ENCODE results near the gene NLRC3.

Gene NLRC3

DNA sequence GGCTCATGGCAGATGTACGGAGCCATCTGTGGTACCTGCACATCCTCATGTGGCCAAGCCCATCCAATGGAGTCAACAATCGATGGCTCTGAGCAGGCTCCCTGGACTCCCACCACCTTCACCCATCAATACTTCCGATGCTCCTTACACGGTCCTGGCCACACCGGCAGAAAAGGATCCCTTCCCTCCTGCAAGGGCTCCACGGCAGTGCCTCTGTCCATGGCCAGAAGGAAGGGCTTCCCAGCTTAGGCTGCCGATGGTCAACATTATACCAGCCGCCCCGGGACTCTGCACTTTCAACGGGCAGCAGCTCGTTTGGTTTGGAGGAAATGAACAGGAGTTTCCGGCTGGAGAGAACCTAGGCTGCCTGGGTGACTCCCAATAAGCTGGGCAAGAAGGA lies 21.0 kb upstream of the NLRC3 start:
- no peak overlapping the region for H3K4me3 ChIP-seq (ENCODE audit: low read length)
- DNase-seq (ENCODE audit: low read depth, low spot score): no peak

DNA sequence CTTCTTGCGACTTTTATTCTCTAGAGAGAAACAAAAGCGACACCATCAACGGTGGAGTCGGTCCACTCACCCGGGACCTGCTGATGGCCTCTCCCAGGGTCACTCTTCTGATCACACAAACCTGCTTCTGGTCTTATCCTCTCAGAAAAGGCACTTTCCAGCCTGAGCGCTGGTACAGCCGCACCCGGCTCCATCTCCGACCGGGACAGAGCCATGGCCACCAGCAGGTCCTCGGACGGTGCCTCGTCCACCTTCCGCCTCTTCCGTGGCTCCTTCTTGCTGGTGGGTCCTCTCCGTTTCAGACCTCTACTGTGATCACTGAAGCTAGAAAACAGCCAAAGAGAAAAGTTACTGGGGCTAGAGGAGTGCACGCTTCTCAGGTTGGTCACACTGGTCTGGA lies 20.5 kb upstream of the NLRC3 start:
- no peak for DNase-seq (ENCODE audit: low read depth, low spot score)
- no peak overlapping the region for H3K4me3 ChIP-seq (ENCODE audit: low read length)

DNA sequence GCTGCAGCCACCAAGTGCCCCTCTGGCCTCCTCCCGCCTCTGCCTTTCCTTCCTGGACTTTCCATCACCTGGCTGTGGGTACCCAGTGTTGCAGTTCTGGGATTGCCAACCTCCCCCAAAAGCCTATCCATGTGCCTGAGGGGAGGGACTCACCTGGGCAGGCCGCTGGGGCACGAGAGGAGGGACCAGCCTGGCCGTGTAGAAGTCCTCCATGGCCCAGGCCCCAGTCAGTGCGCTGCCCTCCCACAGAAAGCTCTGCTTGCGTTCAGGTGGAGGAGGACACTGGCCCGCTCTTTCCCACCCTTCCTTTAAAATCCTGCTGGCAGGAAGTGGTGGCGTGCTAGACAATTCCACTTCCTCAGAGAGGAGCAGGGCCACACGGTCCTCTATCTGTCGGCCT lies 20.0 kb upstream of the NLRC3 start:
- H3K4me3 ChIP-seq (ENCODE audit: low read length): no peak overlapping the region
- no peak for DNase-seq (ENCODE audit: low read depth, low spot score)

DNA sequence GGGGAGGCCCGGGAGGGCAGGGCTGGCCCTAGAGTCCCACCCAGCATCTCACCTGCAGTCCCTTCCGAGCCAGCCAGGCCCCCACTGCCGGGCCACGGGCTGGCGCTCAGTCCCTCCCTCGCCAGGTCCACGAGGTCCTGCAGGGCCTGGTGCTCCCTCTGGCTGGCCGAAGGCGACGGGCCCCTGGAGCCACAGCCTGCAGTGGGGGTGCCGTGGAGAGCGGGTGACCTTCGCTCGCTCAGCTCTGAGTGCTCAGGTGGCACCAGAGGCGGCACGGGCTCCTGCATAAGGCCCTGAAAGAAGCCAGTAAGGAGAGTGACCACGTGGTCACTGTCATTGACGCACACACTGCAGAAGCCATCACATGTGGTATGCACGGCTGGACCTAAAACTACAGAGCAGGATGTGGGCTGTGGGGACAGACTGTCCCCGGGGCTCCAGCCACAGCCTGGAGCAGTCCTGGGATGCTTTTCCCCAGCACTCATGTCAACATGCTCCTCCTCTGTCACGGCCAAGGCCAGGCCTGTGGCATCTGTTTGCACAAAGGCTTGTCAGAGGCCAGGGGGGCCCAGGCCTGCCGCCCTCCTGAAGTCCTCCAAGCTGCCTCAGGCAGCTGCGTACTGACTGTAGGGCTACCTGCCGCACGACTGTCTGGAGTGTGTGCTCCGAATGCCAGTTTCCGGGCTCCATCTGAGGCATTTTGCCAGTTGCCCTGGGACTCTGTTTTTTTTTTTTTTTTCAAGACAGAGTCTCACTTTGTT lies 19.1 kb upstream of the NLRC3 start:
- no peak for DNase-seq (ENCODE audit: low read depth, low spot score)
- H3K4me3 ChIP-seq (ENCODE audit: low read length): no peak overlapping the region

DNA sequence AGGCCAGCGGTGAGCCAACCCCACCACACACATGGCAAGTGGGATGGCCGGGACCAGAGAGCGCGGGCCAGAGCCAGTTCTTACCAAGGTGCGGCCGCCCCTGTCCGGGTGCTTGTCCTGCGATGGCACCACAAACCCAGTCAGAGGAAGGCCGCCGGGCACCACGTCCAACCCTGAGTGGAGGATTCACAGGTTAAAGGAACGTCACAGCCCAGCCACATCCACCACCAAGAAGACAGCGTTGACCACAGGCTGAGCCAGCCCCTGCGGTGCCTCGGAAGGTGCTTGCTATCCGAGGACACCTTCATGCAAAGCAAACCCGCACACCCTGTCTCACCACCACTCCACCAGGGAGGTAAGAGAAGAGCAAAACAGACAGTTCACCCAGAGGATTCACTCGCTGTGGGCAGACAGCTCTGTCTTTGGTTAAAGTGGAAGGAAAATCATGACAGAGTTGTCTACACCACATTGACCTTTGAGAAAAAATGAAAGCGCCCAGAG lies 18.4 kb upstream of the NLRC3 start:
- no peak overlapping the region for H3K4me3 ChIP-seq (ENCODE audit: low read length)
- DNase-seq (ENCODE audit: low read depth, low spot score): no peak

DNA sequence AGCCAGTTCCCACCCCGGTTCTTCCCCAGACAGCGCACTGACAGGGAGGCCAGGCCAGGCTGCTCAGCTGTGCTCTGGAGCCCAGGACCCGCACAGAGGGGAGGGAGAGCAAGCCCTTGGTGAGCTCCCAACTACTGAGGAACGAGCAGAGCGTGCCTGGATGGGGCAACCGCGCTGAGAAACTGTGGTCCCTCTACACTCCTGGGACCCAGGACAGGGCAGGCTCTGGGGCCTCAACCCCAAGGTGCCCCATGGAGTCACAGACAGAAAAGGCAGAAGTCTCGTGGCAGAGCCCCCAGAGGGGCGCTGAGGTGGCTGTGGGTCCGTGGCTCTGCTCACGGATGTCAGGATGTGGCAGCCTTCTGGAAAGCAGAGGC lies 17.9 kb upstream of the NLRC3 start:
- no peak overlapping the region for H3K4me3 ChIP-seq (ENCODE audit: low read length)
- DNase-seq (ENCODE audit: low read depth, low spot score): no peak

DNA sequence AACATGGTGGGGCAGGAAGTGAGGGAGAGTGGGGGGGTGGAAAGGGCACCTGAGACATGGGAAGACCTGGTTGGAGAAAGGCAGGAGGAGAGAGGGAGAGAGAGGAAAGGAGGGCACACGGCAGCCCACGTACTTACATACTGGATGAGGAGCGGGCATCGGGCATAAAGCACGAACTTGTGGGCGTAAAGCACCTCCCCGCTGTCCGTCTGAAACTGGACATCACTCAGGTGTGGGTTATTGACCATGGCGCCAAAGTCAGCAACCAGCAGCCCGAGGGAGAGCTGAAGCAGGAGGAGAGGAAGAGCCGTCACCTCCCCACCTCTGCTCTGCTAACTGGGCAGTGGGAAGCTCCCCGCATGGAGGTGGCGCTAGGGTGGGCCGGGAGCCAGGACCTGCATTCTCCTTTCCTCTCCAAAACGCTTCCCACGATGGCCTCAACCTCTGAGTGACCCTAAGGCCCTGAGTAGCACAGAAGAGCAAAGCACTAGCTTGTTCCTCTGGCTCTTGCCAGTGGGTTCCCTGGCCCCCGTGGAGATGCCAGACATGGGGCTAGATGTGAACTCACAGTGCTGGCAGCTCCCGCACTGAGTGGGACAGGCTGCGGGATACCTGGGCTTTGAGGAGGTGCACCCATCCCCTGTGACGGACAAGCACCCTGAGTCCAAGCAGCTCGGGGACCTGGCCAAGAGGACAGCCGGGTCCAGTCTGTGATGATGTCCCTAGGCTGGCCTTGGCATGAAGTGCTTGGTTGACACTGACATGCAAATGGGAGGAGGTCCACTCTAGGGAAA lies 17.3 kb upstream of the NLRC3 start:
- DNase-seq (ENCODE audit: low read depth, low spot score): no peak
- H3K4me3 ChIP-seq (ENCODE audit: low read length): no peak overlapping the region

DNA sequence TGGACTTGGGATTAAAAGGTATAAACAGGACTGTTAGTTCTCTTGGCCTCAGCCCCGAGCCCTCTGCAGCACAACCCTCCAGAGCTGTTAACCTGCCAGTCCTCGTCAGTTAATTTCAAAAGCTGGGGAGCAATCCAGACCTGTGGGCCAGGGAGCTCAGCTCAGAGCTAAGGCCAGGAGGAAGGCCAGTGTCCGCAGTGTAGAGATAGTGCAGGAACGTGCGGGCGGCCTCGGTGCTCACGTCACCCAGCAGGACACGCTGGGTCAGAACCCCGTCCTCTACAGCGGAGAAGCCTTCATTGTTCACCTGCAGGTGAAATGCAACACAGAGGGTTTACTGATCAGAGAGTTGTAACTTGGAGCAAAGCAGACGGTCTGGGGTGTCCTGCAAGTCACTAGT lies 15.4 kb upstream of the NLRC3 start:
- DNase-seq (ENCODE audit: low read depth, low spot score): no peak

DNA sequence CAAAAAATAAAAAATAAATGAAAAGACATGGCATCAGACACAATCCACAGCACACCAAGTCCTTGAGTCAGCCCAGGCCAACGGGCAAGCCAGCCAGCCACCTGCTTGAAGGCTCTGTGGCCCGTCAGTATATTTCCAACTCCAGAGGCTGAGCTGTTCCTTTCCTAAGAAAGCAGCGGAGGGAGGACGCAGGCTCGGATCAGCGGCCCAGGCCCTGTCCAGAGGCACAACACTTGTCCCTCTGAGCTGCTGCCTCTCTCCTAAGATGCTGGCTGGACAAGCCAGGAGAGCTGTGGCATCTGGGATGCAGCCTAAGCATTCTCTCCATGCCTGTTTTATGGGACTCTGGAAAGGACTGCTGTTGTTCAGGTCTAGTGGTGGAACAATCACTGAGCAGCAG lies 14.8 kb upstream of the NLRC3 start:
- no peak for DNase-seq (ENCODE audit: low read depth, low spot score)
- no peak overlapping the region for H3K4me3 ChIP-seq (ENCODE audit: low read length)

More for the DNA sequence above, 15.4 kb upstream of the NLRC3 start:
- H3K4me3 ChIP-seq (ENCODE audit: low read length): no peak overlapping the region

DNA sequence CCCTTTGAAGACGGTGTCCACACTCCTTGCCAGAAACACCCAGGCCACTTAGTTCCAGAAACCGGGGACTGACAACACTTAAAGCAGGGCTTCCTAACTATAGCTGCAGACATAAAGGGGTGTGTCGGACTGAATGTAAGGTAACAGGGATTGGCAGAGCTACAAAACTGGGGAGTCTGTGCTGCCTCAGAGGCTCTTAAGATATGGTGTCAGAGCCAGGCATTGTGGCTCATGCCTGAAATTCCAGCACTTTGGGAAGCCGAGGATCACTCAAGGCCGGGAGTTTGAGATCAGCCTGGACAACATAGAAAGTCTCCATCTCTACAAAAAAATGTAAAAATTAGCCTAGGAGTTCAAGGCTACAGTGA lies 14.2 kb upstream of the NLRC3 start:
- H3K4me3 ChIP-seq (ENCODE audit: low read length): no peak overlapping the region
- DNase-seq (ENCODE audit: low read depth, low spot score): no peak

DNA sequence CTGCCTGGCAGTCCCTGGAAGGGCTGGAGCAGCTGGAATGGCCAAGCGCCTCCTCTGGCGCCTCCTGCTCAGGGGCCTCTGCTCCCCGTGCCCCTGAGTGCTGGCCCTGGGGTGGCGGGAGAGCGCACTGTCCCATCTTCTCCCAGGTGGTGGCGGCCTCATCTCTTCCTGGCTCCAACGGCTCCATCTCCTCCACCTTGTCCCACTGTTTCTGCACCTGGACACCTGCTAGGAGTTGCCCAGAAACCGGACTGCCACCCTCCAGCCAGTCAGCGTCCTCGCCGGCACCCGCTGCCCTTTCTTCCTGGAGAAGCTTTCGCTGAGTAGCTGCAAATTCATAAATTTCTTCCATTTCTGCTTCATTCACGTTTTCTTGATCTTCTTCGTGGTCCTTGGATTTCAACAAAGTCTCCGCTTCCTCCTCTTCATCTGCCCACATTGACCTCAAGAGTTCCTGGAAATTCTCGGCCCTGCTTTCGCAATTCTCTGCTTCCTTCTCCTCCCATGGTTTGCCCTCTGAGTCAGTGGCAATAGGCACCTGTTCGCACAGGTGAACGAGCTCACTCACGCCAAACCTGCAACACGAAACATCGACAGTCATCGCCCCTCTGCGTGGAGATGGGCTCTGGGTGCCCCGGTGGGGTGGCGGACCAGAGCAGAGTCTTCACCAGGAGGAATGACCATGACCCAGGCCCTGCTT lies 13.7 kb upstream of the NLRC3 start:
- no peak for DNase-seq (ENCODE audit: low read depth, low spot score)
- no peak overlapping the region for H3K4me3 ChIP-seq (ENCODE audit: low read length)

DNA sequence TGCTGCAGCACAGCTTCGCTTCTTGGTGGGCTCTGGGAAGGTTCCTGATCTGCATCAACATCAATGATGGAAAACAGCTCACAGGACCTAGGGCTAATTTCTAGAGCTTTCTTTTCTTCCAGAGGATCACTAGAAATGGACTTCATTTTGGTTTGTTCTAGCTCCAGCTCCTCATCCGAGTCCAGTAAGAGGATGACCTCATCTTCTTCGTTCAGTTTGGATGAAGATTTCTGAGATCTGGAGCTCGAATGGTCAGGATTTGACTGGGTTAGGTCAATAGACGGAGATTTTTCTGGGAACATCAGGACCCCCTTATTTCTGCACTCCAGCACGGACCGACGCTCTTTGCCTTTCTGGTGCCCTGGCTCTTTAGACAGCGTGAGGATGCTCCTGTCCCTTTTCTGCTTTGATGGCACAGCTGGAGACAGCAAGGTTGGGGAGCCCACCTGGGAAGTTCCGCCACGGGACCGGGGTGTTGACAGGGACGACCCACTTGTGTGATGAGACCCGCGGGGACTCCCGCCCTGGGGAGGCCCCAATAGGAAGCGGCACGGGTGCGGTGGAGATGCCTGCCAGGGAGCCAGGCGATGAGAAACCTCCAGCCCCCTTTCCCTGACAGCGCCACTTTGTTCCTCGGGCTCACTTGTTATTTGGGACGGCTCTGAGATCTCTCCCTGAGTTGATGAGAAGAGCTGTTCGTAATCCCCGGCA lies 12.9 kb upstream of the NLRC3 start:
- H3K4me3 ChIP-seq (ENCODE audit: low read length): no peak overlapping the region
- no peak for DNase-seq (ENCODE audit: low read depth, low spot score)

DNA sequence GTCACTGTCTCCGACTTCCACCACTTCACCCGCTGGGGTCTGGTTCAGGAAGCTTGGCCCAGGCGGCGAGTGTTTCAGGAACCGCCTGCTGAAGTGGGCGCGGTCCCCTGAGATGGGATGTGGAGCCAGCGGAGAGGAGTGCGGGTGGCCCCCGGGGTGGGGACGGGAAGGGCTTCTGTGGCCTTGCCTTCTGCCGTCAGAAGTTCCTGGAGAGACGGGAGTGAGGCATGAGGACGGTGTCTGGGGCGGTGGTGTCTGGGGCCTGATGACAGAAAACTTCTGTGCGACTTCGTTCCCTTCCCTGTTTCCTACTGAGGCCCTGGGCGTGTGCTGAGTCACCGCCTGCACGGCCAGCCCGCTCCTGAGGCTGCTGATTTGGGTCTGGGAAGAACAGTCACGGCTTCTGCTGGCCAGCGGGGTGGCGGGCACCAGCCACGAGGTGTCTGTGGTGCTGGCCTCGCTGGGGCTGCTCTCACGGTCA lies 12.3 kb upstream of the NLRC3 start:
- no peak for DNase-seq (ENCODE audit: low read depth, low spot score)
- no peak overlapping the region for H3K4me3 ChIP-seq (ENCODE audit: low read length)

DNA sequence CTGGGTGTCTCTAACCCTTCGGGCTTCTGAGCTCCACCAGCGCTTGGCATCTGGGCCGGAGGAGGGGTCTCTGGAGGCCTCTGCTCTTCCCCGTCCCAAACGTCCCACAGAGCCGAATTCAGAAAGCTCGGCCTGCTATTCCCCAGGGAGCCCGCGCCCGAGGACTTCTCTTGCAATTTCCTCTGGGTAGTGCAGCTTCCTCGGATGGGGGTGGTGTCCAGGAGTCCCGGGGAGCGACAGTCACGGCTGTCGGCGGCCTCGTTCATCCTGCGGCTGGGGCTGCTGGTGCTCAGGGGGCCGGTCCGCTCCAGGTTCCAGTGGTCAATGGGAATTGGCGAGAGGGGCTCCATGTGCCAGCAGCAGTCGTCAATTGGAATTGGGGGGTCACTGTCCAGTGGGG lies 11.8 kb upstream of the NLRC3 start:
- H3K4me3 ChIP-seq (ENCODE audit: low read length): no peak overlapping the region
- DNase-seq (ENCODE audit: low read depth, low spot score): no peak

DNA sequence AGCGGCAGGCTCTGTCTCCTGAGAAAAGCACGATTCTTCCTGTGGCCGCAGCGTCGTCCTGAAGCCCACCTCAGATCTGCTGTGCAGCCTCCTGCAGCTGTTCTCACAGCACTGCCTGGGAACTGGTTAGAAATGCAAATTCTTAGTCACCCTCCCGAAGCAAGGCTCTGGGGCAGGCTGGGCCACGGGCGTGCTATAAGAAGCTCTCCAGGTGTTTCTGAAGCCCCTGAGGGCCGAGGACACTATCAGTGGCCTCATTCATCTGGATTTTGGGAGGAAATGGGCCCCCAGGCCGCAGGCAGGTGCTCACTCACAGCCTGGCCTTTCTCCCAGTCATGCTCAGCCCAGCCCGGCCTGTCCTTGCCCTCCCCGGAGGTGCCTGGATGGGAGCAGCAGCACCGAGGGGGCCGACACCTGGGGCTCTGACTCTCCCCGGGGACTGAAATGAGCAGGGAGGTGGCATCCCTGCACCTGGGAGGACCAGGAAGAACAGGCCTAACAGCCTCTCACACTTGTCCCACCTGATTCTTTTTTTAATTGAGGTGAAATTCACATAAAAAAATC lies 10.4 kb upstream of the NLRC3 start:
- H3K4me3 ChIP-seq (ENCODE audit: low read length): no peak overlapping the region
- no peak for DNase-seq (ENCODE audit: low read depth, low spot score)

DNA sequence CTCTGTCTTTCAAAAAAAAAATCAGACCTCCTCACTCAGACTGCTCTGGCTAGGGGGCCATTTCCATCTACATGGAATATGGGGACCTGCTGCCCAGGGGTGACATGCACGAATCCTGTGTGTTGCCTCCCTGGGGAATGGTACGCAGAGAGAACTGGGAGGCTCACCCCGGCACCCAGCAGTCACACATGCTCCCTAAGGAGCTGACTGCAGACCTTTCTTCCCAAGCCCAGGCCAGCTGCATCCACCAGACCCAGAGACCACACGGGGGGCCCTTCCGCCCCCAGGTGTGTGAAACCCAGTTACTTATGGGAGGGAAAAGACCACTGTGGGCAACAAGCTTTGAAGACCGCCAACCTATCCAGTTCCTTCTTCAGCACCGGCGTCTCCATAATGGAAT lies 7.2 kb upstream of the NLRC3 start:
- no peak overlapping the region for H3K4me3 ChIP-seq (ENCODE audit: low read length)
- no peak for DNase-seq (ENCODE audit: low read depth, low spot score)

DNA sequence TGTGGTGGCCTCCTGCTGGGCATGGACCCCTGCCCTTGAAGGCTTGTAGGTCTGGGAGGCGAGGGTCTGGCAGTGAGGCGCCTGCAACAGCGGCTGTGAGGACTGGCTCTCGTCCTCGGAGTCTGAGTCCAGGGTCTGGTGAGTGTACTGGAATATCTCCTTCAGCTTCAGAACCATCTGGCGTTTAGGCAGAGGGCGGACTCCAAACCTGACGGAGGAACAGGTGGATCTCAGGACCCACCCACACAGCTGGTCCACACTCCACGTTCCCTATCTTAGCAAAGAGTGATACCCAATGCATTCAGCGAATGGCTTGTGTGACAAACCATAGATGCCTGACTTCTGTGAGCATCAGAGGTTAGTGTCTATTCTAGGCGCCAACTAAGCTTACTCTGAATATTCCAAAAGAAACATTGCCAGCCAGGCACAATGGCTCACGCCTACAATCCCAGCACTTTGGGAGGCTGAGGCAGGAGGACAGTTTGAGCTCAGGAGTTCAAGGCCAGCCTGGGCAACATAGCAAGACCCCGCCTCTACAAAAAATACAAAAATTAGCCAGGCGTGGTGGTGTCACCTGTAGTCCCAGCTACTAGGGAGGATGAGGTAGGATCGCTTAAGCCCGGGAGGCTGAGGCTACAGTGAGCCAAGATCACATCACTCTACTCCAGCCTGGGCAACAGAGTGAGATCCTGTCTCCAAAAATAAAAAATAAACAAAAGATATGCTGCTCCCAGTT lies 6.3 kb upstream of the NLRC3 start:
- H3K4me3 ChIP-seq (ENCODE audit: low read length): no peak overlapping the region
- DNase-seq (ENCODE audit: low read depth, low spot score): no peak
